Gastrocnemius medialis (tissue), 4 donors: Measurements from ENCODE around the gene ANTXR2. TPM values are rescaled to one million over a fixed set of nuclear protein-coding genes. Genes with fewer than 3 reads are reported as not detected.
A peak's percentile ranks its signal among the peaks of the same experiment; 100 is the strongest.

Source experiments
- ATAC-seq, 2 donors: fragments of 150-250 bp; one replicate each; pipeline ENCODE4 v1.9.1; 2016
- DNase-seq, 2 donors: peaks; one replicate each; pipeline ENCODE4 v3.0.0-alpha.2; 2019
- H3K27ac ChIP-seq, 4 donors: fragments of 200-600 bp; sonication (generic); 1 replicate in 1 of 4; 2 replicates in 3 of 4; pipeline ENCODE4 v1.5.1; 2016 to 2018; ENCODE audit warnings: mild to moderate bottlenecking in 2 of 4, moderate library complexity in 1 of 4
- H3K27me3 ChIP-seq, 3 donors: fragments of 200-600 bp; sonication (generic) in 2 of 3; 1 replicate in 1 of 3; 2 replicates in 2 of 3; pipeline versions ENCODE4 v1.5.1 to v1.6.0; 2016 to 2019; ENCODE audit warnings: mild to moderate bottlenecking in 1 of 3, moderate library complexity in 1 of 3
- H3K36me3 ChIP-seq, 2 donors: fragments of 200-600 bp; sonication (generic) in 1 of 2; one replicate each; pipeline ENCODE4 v1.5.1; 2017 to 2018
- H3K4me1 ChIP-seq, 2 donors: fragments of 200-600 bp; sonication (generic) in 1 of 2; one replicate each; pipeline ENCODE4 v1.5.1; 2016 to 2017; ENCODE audit warnings: mild to moderate bottlenecking in 2 of 2
- H3K4me3 ChIP-seq, 4 donors: fragments of 200-600 bp; sonication (generic) in 3 of 4; 1 replicate in 1 of 4; 2 replicates in 3 of 4; pipeline ENCODE4 v1.5.1; 2016 to 2019; ENCODE audit warnings: mild to moderate bottlenecking in 2 of 4
- H3K9me3 ChIP-seq, 3 donors: fragments of 200-600 bp; sonication (generic) in 2 of 3; 1 replicate in 1 of 3; 2 replicates in 2 of 3; pipeline ENCODE4 v1.5.1; 2016 to 2019
- POLR2A ChIP-seq, 2 donors: fragments of 450-650 bp; IDR thresholded peaks; one replicate each; pipeline ENCODE4 v1.6.1; 2017; ENCODE audit warnings: antibody characterized with exemption in 2 of 2, mild to moderate bottlenecking in 2 of 2, moderate library complexity in 2 of 2
- in situ Hi-C, 4 donors: fragments of 200-750 bp; cut with MboI; loops; one replicate each; pipeline versions ENCODE4 v1.15.0 to v1.8.0; 2017; ENCODE audit warnings: low sequenced_read_pairs in 4 of 4
- intact Hi-C: fragments of 100-400 bp; cut with DNase I; formaldehyde crosslinking; loops from one replicate; pipeline ENCODE4 v1.15.1; 2023; ENCODE audit warnings: low total_unique reads
- total RNA-seq, 4 donors: library from RNA; depleted of rRNA; stranded (reverse); fragments of >200 nt; gene quantifications; one replicate each; pipeline versions ENCODE4 v1.1.0 to v1.2.3, GENCODE V29; 2016
- TF ChIP-seq, protein P1 (sequence below), 5 experiments: fragments of 450-650 bp in 3 of 5; fragments of 200-600 bp in 2 of 5; sonication (generic) in 2 of 5; IDR thresholded peaks in 4 of 5; conservative IDR thresholded peaks in 1 of 5; 1 replicate in 4 of 5; 2 replicates in 1 of 5; pipeline ENCODE4 v1.5.1; 2016 to 2019; ENCODE audit warnings: antibody characterized with exemption in 5 of 5, mild to moderate bottlenecking in 3 of 5, moderate library complexity in 3 of 5

Gene ANTXR2
- total RNA-seq, 4 donors from 2014 or later, result 14.5 to 41.0 (median 23.1) TPM

DNA sequence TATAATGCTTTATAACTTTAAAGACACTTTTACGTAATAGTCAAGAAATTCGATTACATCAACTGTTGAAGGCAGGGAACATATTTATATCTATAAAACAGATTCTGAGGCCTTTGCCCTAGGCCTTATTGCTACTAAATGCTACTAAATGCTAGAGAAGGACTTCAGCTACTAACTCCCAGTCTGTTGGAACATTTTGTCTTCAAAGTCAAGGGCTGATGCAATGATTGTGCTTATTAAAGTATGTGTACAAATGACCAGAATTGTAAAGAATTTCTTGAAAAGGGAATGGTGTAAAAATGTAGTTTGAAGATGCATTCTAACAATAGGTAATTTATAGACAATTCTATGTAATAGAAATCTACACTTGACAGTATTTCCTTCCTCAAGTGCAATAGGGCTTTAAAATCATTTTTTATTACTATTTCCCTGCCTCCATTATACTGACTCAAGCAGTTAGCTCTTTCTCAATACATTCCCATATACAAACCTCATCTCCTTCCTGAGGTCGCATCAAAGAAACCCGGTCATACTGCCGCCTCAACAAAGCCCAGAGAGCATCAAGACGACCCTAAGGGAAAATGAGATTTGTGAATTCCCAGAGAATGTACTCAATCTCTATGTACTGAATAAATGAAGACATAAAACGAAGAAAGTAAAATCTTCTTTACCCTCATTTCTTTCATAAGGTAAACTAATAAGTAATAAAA lies 95.7 kb downstream of the ANTXR2 start:
- in situ Hi-C loops (no loop called here), intact Hi-C loops (no loop called here)
- TF ChIP-seq, protein P1, sequence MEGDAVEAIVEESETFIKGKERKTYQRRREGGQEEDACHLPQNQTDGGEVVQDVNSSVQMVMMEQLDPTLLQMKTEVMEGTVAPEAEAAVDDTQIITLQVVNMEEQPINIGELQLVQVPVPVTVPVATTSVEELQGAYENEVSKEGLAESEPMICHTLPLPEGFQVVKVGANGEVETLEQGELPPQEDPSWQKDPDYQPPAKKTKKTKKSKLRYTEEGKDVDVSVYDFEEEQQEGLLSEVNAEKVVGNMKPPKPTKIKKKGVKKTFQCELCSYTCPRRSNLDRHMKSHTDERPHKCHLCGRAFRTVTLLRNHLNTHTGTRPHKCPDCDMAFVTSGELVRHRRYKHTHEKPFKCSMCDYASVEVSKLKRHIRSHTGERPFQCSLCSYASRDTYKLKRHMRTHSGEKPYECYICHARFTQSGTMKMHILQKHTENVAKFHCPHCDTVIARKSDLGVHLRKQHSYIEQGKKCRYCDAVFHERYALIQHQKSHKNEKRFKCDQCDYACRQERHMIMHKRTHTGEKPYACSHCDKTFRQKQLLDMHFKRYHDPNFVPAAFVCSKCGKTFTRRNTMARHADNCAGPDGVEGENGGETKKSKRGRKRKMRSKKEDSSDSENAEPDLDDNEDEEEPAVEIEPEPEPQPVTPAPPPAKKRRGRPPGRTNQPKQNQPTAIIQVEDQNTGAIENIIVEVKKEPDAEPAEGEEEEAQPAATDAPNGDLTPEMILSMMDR (IDR thresholded peaks at IDR 0.05 in 4 of 5, conservative IDR thresholded peaks at IDR 0.05 in 1 of 5), result no peak
- no peak for TF ChIP-seq POLR2A (IDR thresholded peaks at IDR 0.05)
- Histone ChIP-seq H3K9me3 (no peaks in the 10 kb centered on the region), H3K27me3 (no peaks in the 10 kb centered on the region), H3K4me1 (no peaks in the 10 kb centered on the region), H3K27ac (no peak overlapping the region), H3K36me3 (peaks cover 0 to 15% of the 10 kb centered on the region in 2 donors), H3K4me3 (no peak overlapping the region)
- DNase-seq, result no peak
- no peak for ATAC-seq

DNA sequence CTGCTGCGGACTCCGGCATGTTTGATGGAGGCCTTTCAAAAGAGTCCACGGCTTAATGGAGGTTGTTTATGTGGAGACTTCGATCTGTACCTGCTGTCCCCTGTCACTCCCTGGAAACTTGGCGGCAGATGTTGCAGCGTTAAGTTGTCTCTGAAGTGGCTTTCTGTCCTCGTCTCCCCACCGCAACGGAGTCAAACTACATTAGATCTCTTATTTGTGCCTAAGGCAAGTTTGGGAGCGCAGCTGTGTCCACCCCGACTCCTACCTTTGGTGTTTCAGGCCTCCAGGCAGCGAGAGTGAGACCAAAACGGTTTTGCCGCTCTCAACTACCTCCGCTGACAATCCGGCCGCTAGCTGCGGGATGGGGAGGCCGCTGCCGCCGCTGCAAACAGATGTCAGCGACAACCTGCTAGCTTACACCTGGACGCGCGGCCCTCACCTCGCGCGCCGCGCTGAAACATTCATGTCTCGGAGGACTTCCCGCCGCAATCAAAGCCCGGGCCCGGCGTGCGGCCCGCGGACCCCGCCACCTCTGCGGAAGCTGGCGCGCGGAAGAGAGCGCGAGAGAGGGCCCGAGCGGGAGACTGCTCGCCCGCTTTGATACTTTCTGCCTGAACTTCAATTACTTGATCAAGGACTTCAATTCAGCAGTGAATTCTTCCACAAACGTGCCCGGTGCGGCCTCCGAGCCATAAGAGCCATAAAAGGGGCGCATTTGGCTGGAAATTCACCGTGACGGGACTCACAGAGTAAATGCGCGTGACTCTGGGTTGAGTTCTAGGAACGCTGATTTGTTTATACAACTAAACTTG lies 108.4 kb downstream of the ANTXR2 start:
- DNase-seq, result no peak

DNA sequence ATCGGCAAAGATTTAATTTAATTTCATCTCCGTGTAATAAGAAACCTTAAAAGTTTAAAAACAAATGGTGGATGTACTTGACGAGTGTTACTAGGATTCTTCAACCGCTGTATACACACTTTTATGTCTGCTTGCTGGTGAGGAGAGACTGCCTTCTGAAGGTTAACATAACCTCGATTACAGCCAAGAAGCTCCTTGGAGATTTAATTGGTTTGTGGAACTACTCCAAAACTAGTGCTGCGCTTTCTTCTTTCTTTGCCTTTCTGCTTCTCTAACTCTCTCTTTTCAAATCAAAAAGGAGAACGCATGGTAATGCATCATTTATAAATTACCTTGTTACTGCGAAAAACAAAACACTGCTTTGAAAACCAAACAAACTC lies 109.0 kb downstream of the ANTXR2 start:
- no peak overlapping the region for H3K4me3 ChIP-seq
- ATAC-seq, result no peak
- no peaks in the 10 kb centered on the region for H3K9me3 ChIP-seq
- H3K27me3 ChIP-seq, result no peaks in the 10 kb centered on the region
- TF ChIP-seq, protein P1 (IDR thresholded peaks at IDR 0.05 in 4 of 5, conservative IDR thresholded peaks at IDR 0.05 in 1 of 5), result no peak
- no peak for TF ChIP-seq POLR2A (IDR thresholded peaks at IDR 0.05)
- in situ Hi-C loops, result no loop called here
- no peaks in the 10 kb centered on the region for H3K4me1 ChIP-seq
- peaks cover 0 to 4% of the 10 kb centered on the region in 2 donors for H3K36me3 ChIP-seq
- peak overlapping the region in 1 of 4 donors; percentile 14 for H3K27ac ChIP-seq
- DNase-seq, result no peak
- intact Hi-C loops, result loop anchor here (5.0 kb wide), 1 partner anchor 1187 kb away; the partner anchor contains the start of gene BMP2K

More for the DNA sequence above, 108.4 kb downstream of the ANTXR2 start:
- in situ Hi-C loops (no loop called here), intact Hi-C loops (loop anchor here (5.0 kb wide), 1 partner anchor 1187 kb away; the partner anchor contains the start of gene BMP2K)
- no peak for TF ChIP-seq POLR2A (IDR thresholded peaks at IDR 0.05)
- TF ChIP-seq, protein P1 (IDR thresholded peaks at IDR 0.05 in 4 of 5, conservative IDR thresholded peaks at IDR 0.05 in 1 of 5), result no peak
- Histone ChIP-seq H3K36me3 (peaks cover 0 to 4% of the 10 kb centered on the region in 2 donors), H3K4me1 (no peaks in the 10 kb centered on the region), H3K27me3 (no peaks in the 10 kb centered on the region), H3K27ac (peak overlapping the region in 1 of 4 donors; percentile 14), H3K4me3 (no peak overlapping the region), H3K9me3 (no peaks in the 10 kb centered on the region)
- ATAC-seq, result no peak

DNA sequence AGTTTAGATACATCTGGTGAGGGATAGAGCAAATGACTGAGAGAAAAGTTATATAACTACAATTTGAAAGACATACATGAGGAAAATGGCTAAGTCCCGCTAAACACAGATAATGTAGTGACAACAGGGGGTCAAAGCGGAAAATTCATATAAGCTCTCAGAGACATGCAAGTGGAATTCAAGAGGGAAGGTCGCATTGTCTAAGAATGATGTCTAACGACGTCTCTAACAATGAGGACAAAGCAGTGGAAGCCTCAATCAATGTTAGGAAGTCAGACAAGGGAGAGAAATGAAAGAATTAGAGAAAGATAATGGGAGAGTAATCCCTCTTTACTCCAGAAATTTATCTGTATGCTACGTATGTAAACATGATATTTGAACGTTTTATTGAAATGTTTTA lies 113.4 kb downstream of the ANTXR2 start:
- peaks cover 0 to 4% of the 10 kb centered on the region in 2 donors for H3K36me3 ChIP-seq
- H3K27ac ChIP-seq, result no peak overlapping the region
- no peaks in the 10 kb centered on the region for H3K27me3 ChIP-seq
- TF ChIP-seq POLR2A (IDR thresholded peaks at IDR 0.05), result no peak
- TF ChIP-seq, protein P1 (IDR thresholded peaks at IDR 0.05 in 4 of 5, conservative IDR thresholded peaks at IDR 0.05 in 1 of 5), result no peak
- H3K4me3 ChIP-seq, result no peak overlapping the region
- no peaks in the 10 kb centered on the region for H3K4me1 ChIP-seq
- ATAC-seq (no peak), DNase-seq (no peak)
- intact Hi-C loops (loop anchor here (5.0 kb wide), 1 partner anchor 1182 kb away; the partner anchor contains the start of gene BMP2K), in situ Hi-C loops (no loop called here)
- H3K9me3 ChIP-seq, result no peaks in the 10 kb centered on the region
